ENCODE measurements around the gene PHF24.

GRCh38 chr9:34961574-34962490 is 3.7 kb downstream of the PHF24 start:
- TF ChIP-seq CTCF (IDR thresholded peaks at IDR 0.05) (no peak), POLR2A (IDR thresholded peaks at IDR 0.05) (no peak)

Measured in right lobe of liver (tissue), 4 donors.